ENCODE measurements around the gene PRDM16. TPM values are rescaled to one million over a fixed set of nuclear protein-coding genes. Genes with fewer than 3 reads are reported as not detected.

Gene PRDM16
- total and polyA plus RNA-seq, 3 donors from 2014 or later = 2.1 to 5.6 (median 4.7) TPM

GRCh38 chr1:3485016-3485415, 416.0 kb downstream of the PRDM16 start:
- TF ChIP-seq CTCF (IDR thresholded peaks at IDR 0.05) = no peak
- TF ChIP-seq POLR2A (IDR thresholded peaks at IDR 0.05) = no peak
- Histone ChIP-seq H3K36me3 (ENCODE audit: low read depth, missing control alignments) (no peaks in the 10 kb centered on the region), H3K27me3 (no peaks in the 10 kb centered on the region), H3K27ac (no peak overlapping the region), H3K4me3 (no peak overlapping the region), H3K9me3 (no peaks in the 10 kb centered on the region), H3K4me1 (peaks cover 8% of the 10 kb centered on the region)
- WGBS, 2 donors = 89 to 98% methylated on average over 9 to 14 of the region's 14 CpGs
- DNase-seq = no peak
- intact Hi-C loops (cut with DNase I; ENCODE audit: low total_unique reads) = no loop called here

Small RNA genes within 50 kb of the gene (microRNA-seq; reads per million reads assigned to microRNA genes)
- gene MIR4251 (ENCODE audit: borderline number of aligned reads in 2 of 2, borderline replicate concordance in 1 of 2) = 0 reads per million in 2 donors

Other genes starting within 250 kb of the PRDM16 start
- gene ACTRT2, start 47.7 kb upstream of the PRDM16 start, total RNA-seq = 100 to 1,000 TPM in 1 of 2 donors, 10 to 100 TPM in 1; 64.2 to 143 TPM
- gene ACTRT2, start 47.7 kb upstream of the PRDM16 start, polyA plus RNA-seq (ENCODE audit: insufficient read depth, low read depth, low replicate concordance) = 183 TPM

Data from testis (tissue), 3 donors.